HEK293 (cell line): ENCODE results near the gene CBX8.

ENCODE experiments used
- CTCF ChIA-PET: fragments of 350-600 bp; formaldehyde crosslinking; extraction: SDS; loops from one replicate; lab custom pipeline; 2021; ENCODE audit warnings: antibody characterized with exemption; lab: Yijun Ruan, JAX
- POLR2A ChIA-PET: fragments of 300-600 bp; formaldehyde crosslinking; extraction: SDS; loops from one replicate; lab custom pipeline; 2020; ENCODE audit warnings: antibody characterized with exemption, inconsistent platforms; lab: Yijun Ruan, JAX
- H3K27ac ChIP-seq: fragments of 200-500 bp; sonication (Bioruptor generic); 2 replicates; pipeline ENCODE4 v1.5.1; 2014; ENCODE audit warnings: low read depth, low read length, control low read depth, inconsistent platforms; ENCODE audit errors: extremely low read depth
- H3K36me3 ChIP-seq, 2 experiments: fragments of 200-500 bp in 1 of 2; sonication (Bioruptor generic) in 1 of 2; 1 replicate in 1 of 2; 2 replicates in 1 of 2; pipeline ENCODE4 v1.5.1; 2014 to 2017; ENCODE audit warnings: inconsistent platforms in 2 of 2, low read length in 2 of 2; ENCODE audit not compliant: control insufficient read depth in 2 of 2, insufficient read depth in 1 of 2
- H3K4me1 ChIP-seq: fragments of 200-500 bp; sonication (Bioruptor generic); 2 replicates; pipeline ENCODE4 v1.5.1; 2014; ENCODE audit warnings: mild to moderate bottlenecking, low read length, inconsistent platforms; ENCODE audit not compliant: control insufficient read depth, insufficient read depth
- H3K4me3 ChIP-seq: 2 replicates; pipeline ENCODE4 v1.5.1; 2011; ENCODE audit warnings: low read depth, mild to moderate bottlenecking, control low read depth, low read length, moderate library complexity
- H3K9me3 ChIP-seq: fragments of 200-500 bp; sonication (Bioruptor generic); 2 replicates; pipeline ENCODE4 v1.5.1; 2014; ENCODE audit warnings: low read depth, low read length, inconsistent platforms; ENCODE audit not compliant: control insufficient read depth, insufficient read depth
- FEZF1 ChIP-seq: fragments of 450-650 bp; formaldehyde crosslinking; IDR thresholded peaks from 2 replicates; pipeline ENCODE4 v1.5.1; 2016; ENCODE audit warnings: missing biosample characterization, missing genetic modification characterization
- GLI4 ChIP-seq: fragments of 450-650 bp; formaldehyde crosslinking; IDR thresholded peaks from 2 replicates; pipeline ENCODE4 v1.5.1; 2016; ENCODE audit warnings: missing biosample characterization, missing genetic modification characterization
- GLIS1 ChIP-seq: fragments of 450-650 bp; formaldehyde crosslinking; IDR thresholded peaks from 2 replicates; pipeline ENCODE4 v1.5.1; 2016; ENCODE audit warnings: missing biosample characterization, missing genetic modification characterization
- SP2 ChIP-seq: fragments of 450-650 bp; formaldehyde crosslinking; IDR thresholded peaks from 2 replicates; pipeline ENCODE4 v1.5.1; 2016; ENCODE audit warnings: missing biosample characterization, missing genetic modification characterization
- ZBTB17 ChIP-seq: fragments of 450-650 bp; formaldehyde crosslinking; IDR thresholded peaks from 2 replicates; pipeline ENCODE4 v1.5.1; 2016; ENCODE audit warnings: missing biosample characterization, missing genetic modification characterization
- ZFP3 ChIP-seq: fragments of 450-650 bp; formaldehyde crosslinking; IDR thresholded peaks from 2 replicates; pipeline ENCODE4 v1.5.1; 2016; ENCODE audit warnings: low read depth, missing biosample characterization, missing genetic modification characterization
- ZNF121 ChIP-seq: fragments of 450-650 bp; formaldehyde crosslinking; IDR thresholded peaks from 2 replicates; pipeline ENCODE4 v1.5.1; 2016; ENCODE audit warnings: missing biosample characterization, missing genetic modification characterization
- ZNF146 ChIP-seq: fragments of 450-650 bp; formaldehyde crosslinking; IDR thresholded peaks from 2 replicates; pipeline ENCODE4 v1.5.1; 2016; ENCODE audit warnings: missing biosample characterization, missing genetic modification characterization
- ZNF157 ChIP-seq: fragments of 450-650 bp; formaldehyde crosslinking; IDR thresholded peaks from 2 replicates; pipeline ENCODE4 v1.5.1; 2016; ENCODE audit warnings: missing biosample characterization, missing genetic modification characterization
- ZNF169 ChIP-seq: fragments of 450-650 bp; formaldehyde crosslinking; IDR thresholded peaks from 2 replicates; pipeline ENCODE4 v1.5.1; 2016; ENCODE audit warnings: missing biosample characterization, missing genetic modification characterization
- ZNF184 ChIP-seq: fragments of 450-650 bp; IDR thresholded peaks from 2 replicates; pipeline ENCODE4 v1.5.1; 2018; ENCODE audit warnings: missing biosample characterization, mild to moderate bottlenecking, missing genetic modification characterization
- ZNF221 ChIP-seq: fragments of 450-650 bp; formaldehyde crosslinking; IDR thresholded peaks from 2 replicates; pipeline ENCODE4 v1.5.1; 2017; ENCODE audit warnings: missing biosample characterization, missing genetic modification characterization, borderline replicate concordance
- ZNF488 ChIP-seq: fragments of 450-650 bp; formaldehyde crosslinking; IDR thresholded peaks from 2 replicates; pipeline ENCODE4 v1.5.1; 2016; ENCODE audit warnings: missing biosample characterization, missing genetic modification characterization
- ZNF518A ChIP-seq: fragments of 450-650 bp; formaldehyde crosslinking; conservative IDR thresholded peaks from 2 replicates; pipeline ENCODE4 v1.5.1; 2016; ENCODE audit warnings: low read depth, missing biosample characterization, missing genetic modification characterization
- ZNF549 ChIP-seq: fragments of 450-650 bp; IDR thresholded peaks from 2 replicates; pipeline ENCODE4 v1.5.1; 2018; ENCODE audit warnings: missing biosample characterization, missing genetic modification characterization, mild to moderate bottlenecking, inconsistent platforms, moderate library complexity
- ZNF610 ChIP-seq: fragments of 450-650 bp; formaldehyde crosslinking; IDR thresholded peaks from 2 replicates; pipeline ENCODE4 v1.5.1; 2016; ENCODE audit warnings: missing biosample characterization, missing genetic modification characterization, borderline replicate concordance
- ZSCAN4 ChIP-seq: fragments of 450-650 bp; formaldehyde crosslinking; IDR thresholded peaks from 2 replicates; pipeline ENCODE4 v1.5.1; 2017; ENCODE audit warnings: missing biosample characterization, missing genetic modification characterization

CBX8 gene

GRCh38 chr17:79826841-79827578, 30.1 kb upstream of the CBX8 start:
- no peak for TF ChIP-seq ZNF157
- no peak for TF ChIP-seq GLIS1 (tag by site-specific recombination)
- no peak for TF ChIP-seq ZNF169 (tag by site-specific recombination)
- TF ChIP-seq ZFP3 (tag by site-specific recombination), result no peak
- TF ChIP-seq ZNF518A (tag by site-specific recombination), result no peak
- peak; percentile 99 for TF ChIP-seq ZSCAN4
- no peak for TF ChIP-seq ZNF146 (tag by site-specific recombination)
- TF ChIP-seq SP2 (tag by site-specific recombination), result no peak
- Histone ChIP-seq H3K4me1 (peaks cover 11% of the 10 kb centered on the region; the same call in 1 of the 2 replicates), H3K36me3 (no peaks in the 10 kb centered on the region), H3K4me3 (no peak overlapping the region), H3K27ac (no peak overlapping the region), H3K9me3 (no peaks in the 10 kb centered on the region)
- POLR2A ChIA-PET, result interaction anchor here (0.5 to 4.2 kb wide), 4 partner anchors 12 to 48 kb away, joined by 3 to 32 read pairs (median 6); partner anchors contain the start of gene CBX4
- CTCF ChIA-PET, result interaction anchor here (1.3 to 2.7 kb wide), 2 partner anchors 8 to 13 kb away, joined by 3 to 15 read pairs; no protein-coding TSS in a partner anchor

- POLR2A ChIA-PET, result interaction anchor here (0.5 to 2.8 kb wide), 4 partner anchors 13 to 80 kb away, joined by 3 to 8 read pairs (median 3); partner anchors contain the start of gene CBX4
- no peak overlapping the region for H3K4me3 ChIP-seq
- CTCF ChIA-PET, result interaction anchor here (1.3 to 2.7 kb wide), 2 partner anchors 9 to 14 kb away, joined by 3 to 15 read pairs; no protein-coding TSS in a partner anchor
Observed at GRCh38 chr17:79826204-79826680, 29.4 kb upstream of the CBX8 start.

More at GRCh38 chr17:79826204-79826680, 29.4 kb upstream of the CBX8 start:
- TF ChIP-seq ZBTB17 (tag by site-specific recombination) (peak; percentile 56; the same call in 1 of the 2 replicates), ZNF221 (tag by site-specific recombination) (no peak), ZNF488 (tag by site-specific recombination) (no peak), FEZF1 (0 out of 2 replicates have a peak, but pooled peaks have one; percentile 15), ZNF121 (tag by site-specific recombination) (no peak), ZNF610 (tag by site-specific recombination) (no peak), ZNF549 (tag by site-specific recombination) (no peak), ZNF184 (tag by site-specific recombination) (no peak), GLI4 (tag by site-specific recombination) (no peak)
- Histone ChIP-seq H3K9me3 (no peaks in the 10 kb centered on the region), H3K36me3 (no peaks in the 10 kb centered on the region), H3K27ac (no peak overlapping the region), H3K4me1 (peaks cover 11% of the 10 kb centered on the region)
